Right lobe of liver (tissue), 6 donors: Measurements from ENCODE around the gene ALDH3B1. TPM values are rescaled to one million over a fixed set of nuclear protein-coding genes. Genes with fewer than 3 reads are reported as not detected.

ENCODE experiments used
- ATAC-seq, 4 donors: fragments of 200-7000 bp; cut with Tn5 transposase; one replicate each; pipeline ENCODE4 v1.9.1; 2020; ENCODE audit warnings: mild to moderate bottlenecking in 4 of 4, moderate library complexity in 4 of 4
- DNase-seq, 3 donors: peaks; one replicate each; pipeline ENCODE4 v3.0.0-alpha.2; 2020
- H3K27ac ChIP-seq, 3 donors: fragments of 200-600 bp; one replicate each; pipeline ENCODE4 v1.8.0; 2022
- H3K27me3 ChIP-seq, 2 donors: fragments of 200-600 bp; one replicate each; pipeline ENCODE4 v1.8.0; 2022
- H3K36me3 ChIP-seq, 4 donors: fragments of 200-600 bp; sonication (generic) in 1 of 4; one replicate each; pipeline versions ENCODE4 v1.5.1 to v1.8.0; 2017 to 2022; ENCODE audit warnings: control low read depth in 1 of 4
- H3K4me1 ChIP-seq, 4 donors: fragments of 200-600 bp; sonication (generic) in 1 of 4; one replicate each; pipeline versions ENCODE4 v1.5.1 to v1.8.0; 2017 to 2022; ENCODE audit warnings: control low read depth in 1 of 4
- H3K4me3 ChIP-seq, 3 donors: fragments of 200-600 bp; one replicate each; pipeline ENCODE4 v1.8.0; 2022
- H3K9me3 ChIP-seq, 4 donors: fragments of 200-600 bp; sonication (generic) in 1 of 4; one replicate each; pipeline versions ENCODE4 v1.5.1 to v1.8.0; 2017 to 2022; ENCODE audit warnings: control low read depth in 1 of 4
- POLR2A ChIP-seq: fragments of 450-650 bp; IDR thresholded peaks from one replicate; pipeline ENCODE4 v1.6.1; 2017; ENCODE audit warnings: antibody characterized with exemption, mild to moderate bottlenecking
- WGBS: methylation state at CpG from one replicate; pipeline ENCODE4 v1.1.6; 2018; ENCODE audit warnings: low coverage, low lambda C conversion rate; ENCODE audit not compliant: insufficient coverage; ENCODE audit errors: missing lambda C conversion rate; 5-methylcytosine and 5-hydroxymethylcytosine counted together
- intact Hi-C, 2 donors: fragments of 100-400 bp; cut with DNase I; formaldehyde crosslinking; loops; one replicate each; pipeline versions ENCODE4 v1.11.2 to v1.14.1; 2022
- total RNA-seq, 6 experiments: library from RNA; depleted of rRNA in 2 of 6; stranded (reverse); fragments of >200 nt in 2 of 6; fragmentation: NEBNext Ultra II Directional in 3 of 6; extraction: Animal tissue kit (Norgen Biotek cat#: 25700) in 3 of 6; gene quantifications; one replicate each; pipeline versions ENCODE4 v1.1.0 to v1.2.4, GENCODE V29; 2016 to 2023
- TF ChIP-seq, protein P1 (sequence below), 4 donors: fragments of 200-600 bp in 3 of 4; fragments of 450-650 bp in 1 of 4; IDR thresholded peaks; one replicate each; pipeline versions ENCODE4 v1.5.1 to v1.8.0; 2016 to 2022; ENCODE audit warnings: antibody characterized with exemption in 4 of 4, mild to moderate bottlenecking in 2 of 4
- donor health status: DM: no; HTN: yes; CAD: no.
- donor health status: DM: no; HTN: no; CAD: no.
- donor health status: DM: no; HTN: no; CAD: no.
- donor health status: DM: no; HTN: yes; CAD: no.
- donor health status: DM: no; HTN: yes; CAD: no.

Gene ALDH3B1
- total RNA-seq, 6 experiments from 2014 or later: 2.3 to 7.4 (median 4.4) TPM

DNA sequence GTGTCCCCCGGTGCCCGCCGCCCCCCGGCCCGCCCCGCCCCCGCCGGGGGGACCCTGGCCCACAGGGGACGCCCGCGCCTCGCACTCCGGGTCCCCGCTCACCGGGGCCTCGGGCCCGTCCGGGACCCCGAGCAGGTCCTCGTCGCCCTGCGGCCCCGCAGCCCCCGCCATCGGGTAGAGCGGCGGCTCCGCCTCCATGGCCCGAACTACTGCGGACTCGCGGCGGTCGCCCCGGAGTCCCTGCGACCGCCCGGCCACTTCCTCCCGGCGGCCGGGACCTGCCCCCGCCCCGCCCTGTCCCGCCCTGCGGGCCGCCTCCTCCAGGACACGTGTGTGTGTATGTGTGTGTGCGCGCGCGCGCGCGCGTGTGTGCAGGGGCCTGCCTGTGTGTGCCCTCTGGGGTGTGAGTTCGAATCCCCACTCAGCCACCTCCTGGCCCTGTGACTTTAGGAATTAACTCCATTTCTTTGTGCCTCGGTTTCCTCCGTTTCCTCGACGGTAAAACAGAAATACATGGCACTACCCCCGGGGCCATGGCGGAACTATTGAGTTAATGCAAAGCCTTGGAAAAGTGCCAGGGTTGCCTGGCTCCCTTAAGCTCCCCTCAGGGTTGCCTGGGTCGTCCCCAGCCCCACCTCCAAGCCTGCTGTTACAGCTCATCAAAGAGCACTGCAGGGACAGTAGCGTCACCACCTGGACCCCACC lies 6.1 kb upstream of the ALDH3B1 start, which contains the start of gene UNC93B1:
Gene UNC93B1, minus strand, starts transcription at position 252 of the 705 bp plus-strand sequence. Its CDS starts 54 bp downstream, at position 198.
- 24% methylated on average over 6 of the region's 64 CpGs for WGBS
- intact Hi-C loops: no loop called here
- TF ChIP-seq, protein P1, sequence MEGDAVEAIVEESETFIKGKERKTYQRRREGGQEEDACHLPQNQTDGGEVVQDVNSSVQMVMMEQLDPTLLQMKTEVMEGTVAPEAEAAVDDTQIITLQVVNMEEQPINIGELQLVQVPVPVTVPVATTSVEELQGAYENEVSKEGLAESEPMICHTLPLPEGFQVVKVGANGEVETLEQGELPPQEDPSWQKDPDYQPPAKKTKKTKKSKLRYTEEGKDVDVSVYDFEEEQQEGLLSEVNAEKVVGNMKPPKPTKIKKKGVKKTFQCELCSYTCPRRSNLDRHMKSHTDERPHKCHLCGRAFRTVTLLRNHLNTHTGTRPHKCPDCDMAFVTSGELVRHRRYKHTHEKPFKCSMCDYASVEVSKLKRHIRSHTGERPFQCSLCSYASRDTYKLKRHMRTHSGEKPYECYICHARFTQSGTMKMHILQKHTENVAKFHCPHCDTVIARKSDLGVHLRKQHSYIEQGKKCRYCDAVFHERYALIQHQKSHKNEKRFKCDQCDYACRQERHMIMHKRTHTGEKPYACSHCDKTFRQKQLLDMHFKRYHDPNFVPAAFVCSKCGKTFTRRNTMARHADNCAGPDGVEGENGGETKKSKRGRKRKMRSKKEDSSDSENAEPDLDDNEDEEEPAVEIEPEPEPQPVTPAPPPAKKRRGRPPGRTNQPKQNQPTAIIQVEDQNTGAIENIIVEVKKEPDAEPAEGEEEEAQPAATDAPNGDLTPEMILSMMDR (IDR thresholded peaks at IDR 0.05): no peak
- peak; percentile 73 for TF ChIP-seq POLR2A

DNA sequence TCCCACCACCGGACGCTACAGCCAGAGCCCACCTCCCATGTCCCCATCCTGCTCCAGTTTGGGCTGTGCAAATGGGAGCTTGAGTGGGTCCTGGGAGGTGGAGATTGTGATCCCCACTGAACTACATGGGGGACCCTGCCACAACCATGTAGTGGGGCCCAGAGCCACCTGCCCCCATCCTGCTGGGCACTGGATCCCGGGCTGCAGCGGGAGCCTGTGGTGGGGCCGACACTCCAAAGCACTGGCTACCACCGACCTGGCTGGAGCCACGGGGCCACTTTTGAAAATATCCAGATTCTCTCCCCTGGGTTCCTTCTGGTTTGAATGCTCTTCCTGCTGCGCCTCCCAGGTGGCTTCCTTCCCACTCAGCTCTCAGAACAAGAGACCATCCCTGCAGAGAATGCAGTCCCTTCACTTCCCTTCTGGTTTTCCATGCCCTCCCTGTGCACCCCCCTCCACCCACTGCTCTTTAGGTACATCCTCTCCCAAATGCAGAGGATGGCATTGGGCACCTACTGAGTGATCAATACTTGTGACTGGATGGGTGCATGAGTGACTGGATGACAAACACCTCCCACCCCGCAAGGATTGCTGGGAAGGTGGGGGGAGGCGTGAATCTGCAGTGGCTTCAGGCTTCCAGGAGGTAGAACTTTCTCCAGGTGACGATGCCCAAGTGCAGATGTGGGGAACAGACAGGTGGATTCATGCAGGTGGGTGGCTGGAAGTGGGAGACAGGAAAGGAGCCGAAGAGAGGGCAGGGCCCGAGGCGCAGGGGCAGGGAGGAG lies 5.4 kb upstream of the ALDH3B1 start:
- Histone ChIP-seq H3K27me3 (no peaks in the 10 kb centered on the region), H3K36me3 (no peaks in the 10 kb centered on the region), H3K9me3 (no peaks in the 10 kb centered on the region), H3K27ac (no peak overlapping the region), H3K4me3 (no peak overlapping the region), H3K4me1 (peaks cover 0 to 6% (median 1%) of the 10 kb centered on the region in 4 donors)
- DNase-seq: peak in 1 of 3 donors; percentile 40
- ATAC-seq: no peak
- TF ChIP-seq, protein P1 (IDR thresholded peaks at IDR 0.05): no peak
- TF ChIP-seq POLR2A: no peak
- intact Hi-C loops: no loop called here
- WGBS: 89% methylated on average over 7 of the region's 14 CpGs

More for the DNA sequence above, 6.1 kb upstream of the ALDH3B1 start, which contains the start of gene UNC93B1:
- Histone ChIP-seq H3K4me1 (peaks cover 0 to 4% (median under 1%) of the 10 kb centered on the region in 4 donors), H3K9me3 (no peaks in the 10 kb centered on the region), H3K27ac (peak within 1 kb of the TSS; percentile 47 to 77 (median 70)), H3K4me3 (peak within 1 kb of the TSS; percentile 57 to 80 (median 62)), H3K36me3 (no peaks in the 10 kb centered on the region), H3K27me3 (no peaks in the 10 kb centered on the region)
- DNase-seq: peak; percentile 93 to 95 (median 94)
- ATAC-seq: peak; percentile 88 to 90 (median 88)

DNA sequence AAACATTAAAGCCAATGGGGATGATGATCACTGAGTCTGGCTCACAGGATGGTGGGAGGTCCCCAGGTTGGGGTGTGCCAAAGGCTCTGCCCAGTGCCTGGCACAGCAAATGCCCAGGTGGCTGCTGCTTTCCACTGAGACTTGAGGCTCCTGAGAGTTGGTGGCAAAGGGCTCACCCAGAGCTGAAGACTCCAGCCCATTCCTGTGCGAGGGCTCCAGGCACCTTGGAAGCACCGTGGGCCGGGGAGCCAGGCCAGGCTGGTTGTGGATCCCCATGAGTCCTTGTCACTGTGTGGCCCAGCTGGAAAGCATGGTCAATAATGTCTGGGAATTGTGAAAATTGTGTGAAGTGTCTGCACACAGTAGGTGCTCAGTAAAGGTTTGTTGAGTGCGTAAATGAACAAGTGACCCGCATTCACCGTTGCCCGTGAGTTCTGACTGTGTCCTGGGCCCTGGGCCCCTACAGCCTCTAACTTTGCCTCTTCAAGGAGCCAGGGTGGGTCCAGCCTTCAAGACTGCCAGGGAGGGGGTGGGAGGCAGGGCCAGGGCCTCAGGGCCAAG lies 3.4 kb upstream of the ALDH3B1 start:
- no peaks in the 10 kb centered on the region for H3K27me3 ChIP-seq
- 90% methylated on average over 2 of the region's 7 CpGs for WGBS
- intact Hi-C loops: no loop called here
- DNase-seq: peak in 1 of 3 donors; percentile 8
- TF ChIP-seq POLR2A: no peak
- TF ChIP-seq, protein P1 (IDR thresholded peaks at IDR 0.05): no peak
- H3K4me1 ChIP-seq: peaks cover 0 to 21% (median 7%) of the 10 kb centered on the region in 4 donors
- H3K36me3 ChIP-seq: no peaks in the 10 kb centered on the region
- H3K27ac ChIP-seq: no peak overlapping the region
- no peak for ATAC-seq
- H3K9me3 ChIP-seq: no peaks in the 10 kb centered on the region
- no peak overlapping the region for H3K4me3 ChIP-seq

DNA sequence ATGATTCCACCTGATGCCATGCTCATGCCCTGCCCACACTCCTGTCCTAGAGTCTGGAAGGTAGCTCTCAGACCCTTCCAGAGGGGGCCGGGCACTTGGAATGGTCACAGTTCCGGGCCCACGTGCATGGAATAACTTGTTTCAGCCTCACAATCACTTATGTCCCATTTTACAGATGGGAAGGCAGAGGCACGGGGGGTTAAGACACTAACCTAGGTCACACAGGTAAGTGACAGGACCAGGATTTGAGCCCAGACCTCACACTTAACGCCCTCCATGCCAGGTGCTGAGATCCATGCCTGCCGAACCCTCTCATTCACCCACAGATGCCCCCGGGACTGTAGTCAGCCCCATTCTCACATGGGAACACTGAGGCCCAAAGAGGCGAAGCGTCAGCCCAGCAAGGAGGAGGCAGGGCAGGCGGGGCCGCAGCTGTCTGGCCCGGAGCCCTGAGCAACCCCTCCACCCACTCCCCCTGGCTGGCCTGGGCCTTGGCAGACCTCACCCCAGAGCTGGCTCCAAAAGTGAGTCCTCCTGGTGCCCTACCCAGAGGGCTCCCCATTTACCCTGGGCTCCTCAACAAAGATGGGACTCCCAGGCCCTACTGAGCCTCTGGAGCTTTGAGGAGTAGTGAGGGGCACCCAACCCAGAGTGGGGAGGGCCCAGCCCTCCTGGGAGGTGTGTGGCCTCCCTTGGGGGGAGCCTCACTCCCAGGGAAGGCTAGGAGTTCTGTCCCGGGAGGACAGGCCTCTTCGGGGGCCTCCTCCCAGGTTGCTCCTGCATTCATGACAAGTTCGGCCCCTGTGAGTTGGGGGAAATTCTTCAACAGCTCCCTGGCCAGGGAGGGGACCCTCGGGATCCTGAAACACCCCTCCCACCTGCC lies 2.4 kb upstream of the ALDH3B1 start:
- 80% methylated on average over 1 of the region's 16 CpGs for WGBS
- no peaks in the 10 kb centered on the region for H3K9me3 ChIP-seq
- ATAC-seq: no peak
- peak in 2 of 3 donors; percentile 24 to 41 for DNase-seq
- TF ChIP-seq, protein P1 (IDR thresholded peaks at IDR 0.05): no peak
- TF ChIP-seq POLR2A: no peak
- H3K27ac ChIP-seq: no peak overlapping the region
- H3K27me3 ChIP-seq: no peaks in the 10 kb centered on the region
- no peak overlapping the region for H3K4me3 ChIP-seq
- intact Hi-C loops: no loop called here
- H3K36me3 ChIP-seq: no peaks in the 10 kb centered on the region
- peaks cover 0 to 21% (median 7%) of the 10 kb centered on the region in 4 donors for H3K4me1 ChIP-seq
